Kidney (tissue), 14 donors: ENCODE data around the gene PDE4D. TPM values are rescaled to one million over a fixed set of nuclear protein-coding genes. Genes with fewer than 3 reads are reported as not detected.

Source experiments
- DNase-seq, 5 donors: peaks; one replicate each; pipeline ENCODE4 v3.0.0-alpha.2; 2013 to 2020
- FAIRE-seq: peaks from 2 replicates; lab custom pipeline; 2012; peaks lifted over from hg19 to GRCh38; lab: Jason Lieb, UNC
- H3K27ac ChIP-seq, 2 donors: one replicate each; pipeline ENCODE4 v1.7.0; 2013; ENCODE audit warnings: low read depth in 2 of 2, low read length in 2 of 2, inconsistent platforms in 1 of 2
- H3K27me3 ChIP-seq: one replicate; pipeline ENCODE4 v1.7.1; 2013; ENCODE audit warnings: low read length, inconsistent platforms; ENCODE audit not compliant: control insufficient read depth, insufficient read depth
- H3K36me3 ChIP-seq, 3 donors: one replicate each; pipeline versions ENCODE4 v1.7.0 to v1.7.1; 2013; ENCODE audit warnings: low read length in 3 of 3, control low read depth in 1 of 3, inconsistent platforms in 1 of 3; ENCODE audit not compliant: insufficient read depth in 3 of 3, control insufficient read depth in 2 of 3
- H3K4me1 ChIP-seq, 3 donors: one replicate each; pipeline versions ENCODE4 v1.7.0 to v1.7.1; 2013; ENCODE audit warnings: low read length in 3 of 3, inconsistent platforms in 1 of 3, low read depth in 1 of 3; ENCODE audit not compliant: control insufficient read depth in 2 of 3, insufficient read depth in 2 of 3
- H3K4me3 ChIP-seq, 3 donors: one replicate each; pipeline versions ENCODE4 v1.7.0 to v1.8.1; 2013; ENCODE audit warnings: low read length in 3 of 3, control low read depth in 1 of 3, inconsistent platforms in 1 of 3
- H3K9ac ChIP-seq, 3 donors: one replicate each; pipeline versions ENCODE4 v1.7.0 to v1.7.1; 2013; ENCODE audit warnings: low read length in 3 of 3, control low read depth in 1 of 3, inconsistent platforms in 1 of 3
- H3K9me3 ChIP-seq, 3 donors: one replicate each; pipeline versions ENCODE4 v1.7.0 to v1.7.1; 2013; ENCODE audit warnings: low read length in 3 of 3, control low read depth in 1 of 3, inconsistent platforms in 1 of 3; ENCODE audit not compliant: control insufficient read depth in 2 of 3, insufficient read depth in 1 of 3
- CTCF ChIP-seq: IDR thresholded peaks from 3 replicates; pipeline ENCODE4 v1.5.1; 2012; ENCODE audit warnings: mild to moderate bottlenecking, moderate library complexity, borderline replicate concordance; ENCODE audit not compliant: insufficient read depth; ENCODE audit errors: extremely low read depth
- intact Hi-C: fragments of 100-400 bp; cut with DNase I; formaldehyde crosslinking; loops from one replicate; pipeline ENCODE4 v1.11.1; 2022
- polyA plus RNA-seq: library from polyadenylated mRNA; stranded (reverse); fragments of 350-450 nt; fragmentation: Illumina TruSeq; extraction: RNeasy Lipid Tissue Mini Kit (QIAGEN cat#74804); gene quantifications from one replicate; pipeline ENCODE4 v1.2.3, GENCODE V29; 2014; ENCODE audit warnings: low read depth, low replicate concordance; ENCODE audit not compliant: insufficient read depth
- total RNA-seq: library from RNA; stranded (reverse); fragmentation: NEBNext Ultra II Directional; extraction: Animal tissue kit (Norgen Biotek cat#: 25700); gene quantifications from one replicate; pipeline ENCODE4 v1.2.1, GENCODE V29; 2021
- donor health status: control.
- donor health status: control.
- donor health status: control.
- donor health status: control.
- donor health status: control.
- donor health status: DM: yes; HTN: yes; CAD: no.
- donor health status: Normal renal cell carcinoma (clear cell type).

Gene PDE4D
- total and polyA plus RNA-seq, 2 donors from 2014 or later, result 9.2 to 78.9 TPM

- Histone ChIP-seq H3K4me3 (no peak overlapping the region), H3K9ac (no peak overlapping the region), H3K27me3 (no peaks in the 10 kb centered on the region), H3K27ac (no peak overlapping the region), H3K4me1 (no peaks in the 10 kb centered on the region), H3K9me3 (no peaks in the 10 kb centered on the region), H3K36me3 (peaks cover 0 to 38% (median 16%) of the 10 kb centered on the region in 3 donors)
- FAIRE-seq (no peak), DNase-seq (no peak)
- TF ChIP-seq CTCF, result no peak
- intact Hi-C loops, result loop anchor here (10.0 kb wide), 1 partner anchor 494 kb away; no protein-coding TSS in a partner anchor
Observed at GRCh38 chr5:59180515-59180914, 713.0 kb downstream of the PDE4D start.

GRCh38 chr5:59179704-59180103, 713.8 kb downstream of the PDE4D start:
- no peak for DNase-seq
- Histone ChIP-seq H3K4me3 (no peak overlapping the region), H3K27ac (no peak overlapping the region), H3K36me3 (peaks cover 0 to 38% (median 16%) of the 10 kb centered on the region in 3 donors), H3K27me3 (no peaks in the 10 kb centered on the region), H3K9me3 (no peaks in the 10 kb centered on the region), H3K9ac (no peak overlapping the region), H3K4me1 (no peaks in the 10 kb centered on the region)
- no peak for FAIRE-seq
- TF ChIP-seq CTCF, result no peak
- intact Hi-C loops, result loop anchor here (10.0 kb wide), 2 partner anchors 285 to 495 kb away; no protein-coding TSS in a partner anchor

- Histone ChIP-seq H3K27ac (no peak overlapping the region), H3K4me1 (no peaks in the 10 kb centered on the region), H3K9ac (no peak overlapping the region), H3K36me3 (peaks cover 0 to 38% (median 16%) of the 10 kb centered on the region in 3 donors), H3K4me3 (no peak overlapping the region), H3K27me3 (no peaks in the 10 kb centered on the region), H3K9me3 (no peaks in the 10 kb centered on the region)
- DNase-seq (no peak), FAIRE-seq (no peak)
- TF ChIP-seq CTCF, result no peak
- intact Hi-C loops, result loop anchor here (10.0 kb wide), 1 partner anchor 284 kb away; no protein-coding TSS in a partner anchor
Observed at GRCh38 chr5:59178482-59178881, 715.0 kb downstream of the PDE4D start.

GRCh38 chr5:59178071-59178470, 715.5 kb downstream of the PDE4D start:
- Histone ChIP-seq H3K27me3 (no peaks in the 10 kb centered on the region), H3K4me3 (no peak overlapping the region), H3K36me3 (peaks cover 0 to 34% (median 16%) of the 10 kb centered on the region in 3 donors), H3K27ac (no peak overlapping the region), H3K4me1 (no peaks in the 10 kb centered on the region), H3K9ac (no peak overlapping the region), H3K9me3 (no peaks in the 10 kb centered on the region)
- no peak for FAIRE-seq
- intact Hi-C loops, result loop anchor here (10.0 kb wide), 1 partner anchor 283 kb away; no protein-coding TSS in a partner anchor
- no peak for DNase-seq
- no peak for TF ChIP-seq CTCF
